Esophagus muscularis mucosa (tissue), 4 donors: ENCODE measurements around the gene HPS3.

Experiments
- EP300 ChIP-seq: sonication (generic); formaldehyde crosslinking; IDR thresholded peaks from one replicate; pipeline ENCODE4 v1.6.1; 2017; ENCODE audit warnings: antibody characterized with exemption
- POLR2A ChIP-seq: fragments of 450-650 bp; IDR thresholded peaks from one replicate; pipeline ENCODE4 v1.6.1; 2017; ENCODE audit warnings: antibody characterized with exemption, moderate library complexity, mild to moderate bottlenecking, low read depth
- POLR2AphosphoS5 ChIP-seq, 2 donors: sonication (generic); formaldehyde crosslinking; IDR thresholded peaks; one replicate each; pipeline ENCODE4 v1.6.1; 2017; ENCODE audit warnings: antibody characterized with exemption in 2 of 2
- TF ChIP-seq, protein P1 (sequence below), 3 experiments: fragments of 200-600 bp in 2 of 3; fragments of 450-650 bp in 1 of 3; sonication (generic) in 2 of 3; IDR thresholded peaks; one replicate each; pipeline ENCODE4 v1.5.1; 2017 to 2019; ENCODE audit warnings: antibody characterized with exemption in 3 of 3, mild to moderate bottlenecking in 2 of 3, moderate library complexity in 1 of 3

DNA sequence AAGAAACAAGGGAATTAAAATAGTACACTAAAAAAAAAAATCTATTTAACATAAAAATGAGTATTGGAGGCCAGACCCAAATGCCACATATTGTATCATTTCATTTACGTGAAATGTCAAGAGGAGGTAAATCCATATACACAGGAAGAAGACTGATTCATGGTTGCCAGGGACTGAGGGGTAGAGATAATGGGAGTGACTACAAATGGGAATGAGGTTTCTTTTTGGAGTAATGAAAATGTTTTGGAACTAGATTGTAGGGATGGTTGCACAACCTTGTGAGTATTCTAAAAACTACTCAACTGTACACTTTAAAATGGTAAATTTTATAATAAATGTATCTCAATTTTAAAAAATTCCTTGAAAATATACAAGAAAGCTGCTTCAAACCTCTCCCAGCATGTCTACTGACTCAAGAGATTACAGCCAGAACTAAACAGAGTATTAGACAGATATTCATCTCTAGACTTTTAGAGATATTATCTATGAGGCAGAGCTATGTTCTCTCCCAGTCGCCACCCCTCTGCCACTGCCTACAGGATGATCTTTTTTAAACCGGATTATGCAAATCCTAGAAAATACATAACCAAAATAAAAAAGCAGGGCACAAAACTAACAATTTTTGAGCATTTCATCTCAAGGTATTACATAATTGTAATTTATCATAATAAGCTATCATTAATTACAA, 49.3 kb upstream of the HPS3 start:
- TF ChIP-seq POLR2A, result no peak
- TF ChIP-seq, protein P1, sequence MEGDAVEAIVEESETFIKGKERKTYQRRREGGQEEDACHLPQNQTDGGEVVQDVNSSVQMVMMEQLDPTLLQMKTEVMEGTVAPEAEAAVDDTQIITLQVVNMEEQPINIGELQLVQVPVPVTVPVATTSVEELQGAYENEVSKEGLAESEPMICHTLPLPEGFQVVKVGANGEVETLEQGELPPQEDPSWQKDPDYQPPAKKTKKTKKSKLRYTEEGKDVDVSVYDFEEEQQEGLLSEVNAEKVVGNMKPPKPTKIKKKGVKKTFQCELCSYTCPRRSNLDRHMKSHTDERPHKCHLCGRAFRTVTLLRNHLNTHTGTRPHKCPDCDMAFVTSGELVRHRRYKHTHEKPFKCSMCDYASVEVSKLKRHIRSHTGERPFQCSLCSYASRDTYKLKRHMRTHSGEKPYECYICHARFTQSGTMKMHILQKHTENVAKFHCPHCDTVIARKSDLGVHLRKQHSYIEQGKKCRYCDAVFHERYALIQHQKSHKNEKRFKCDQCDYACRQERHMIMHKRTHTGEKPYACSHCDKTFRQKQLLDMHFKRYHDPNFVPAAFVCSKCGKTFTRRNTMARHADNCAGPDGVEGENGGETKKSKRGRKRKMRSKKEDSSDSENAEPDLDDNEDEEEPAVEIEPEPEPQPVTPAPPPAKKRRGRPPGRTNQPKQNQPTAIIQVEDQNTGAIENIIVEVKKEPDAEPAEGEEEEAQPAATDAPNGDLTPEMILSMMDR (IDR thresholded peaks at IDR 0.05), result no peak
- TF ChIP-seq POLR2AphosphoS5 (IDR thresholded peaks at IDR 0.05), result no peak
- TF ChIP-seq EP300, result no peak
